RKO (cell line): Measurements from ENCODE around the gene SERPINB10.

Experiments used
- DNase-seq: peaks from one replicate; pipeline ENCODE4 v3.0.0-alpha.2; 2016; ENCODE audit warnings: low spot score

Gene SERPINB10

GRCh38 chr18:63980896-63981460 is 73.2 kb downstream of the SERPINB10 start:
- no peak for DNase-seq

- DNase-seq, result no peak
Observed at GRCh38 chr18:63981719-63982118, 74.0 kb downstream of the SERPINB10 start.

- no peak for DNase-seq
Observed at GRCh38 chr18:63982361-63982760, 74.6 kb downstream of the SERPINB10 start.
